Measurements from ENCODE around the gene MACF1.

MACF1 gene

DNA sequence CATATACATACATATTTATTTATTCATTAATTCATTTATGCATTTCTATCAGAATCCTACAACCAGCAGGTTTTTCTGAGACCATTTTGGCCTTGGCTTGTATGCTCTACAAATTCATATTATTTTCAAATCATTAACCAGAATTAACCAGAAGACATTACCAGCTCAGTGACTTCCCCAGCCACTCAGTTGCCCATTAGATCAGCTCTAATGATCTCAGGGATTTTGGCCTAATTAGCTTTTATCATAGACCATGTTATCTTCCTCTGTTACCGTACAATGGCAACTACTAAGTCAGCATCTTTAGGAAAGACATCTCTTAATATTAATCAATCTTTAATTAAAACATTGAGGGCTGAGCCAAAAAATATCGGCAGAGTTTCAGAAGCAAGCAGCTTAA, 196.6 kb downstream of the MACF1 start:
- DNase-seq, result no peak

GRCh38 chr1:39404876-39405275, 200.4 kb downstream of the MACF1 start:
- no peak for DNase-seq

GRCh38 chr1:39405358-39405757, 200.9 kb downstream of the MACF1 start:
- no peak for DNase-seq

GRCh38 chr1:39406533-39407450, 202.3 kb downstream of the MACF1 start:
- no peak for DNase-seq

GRCh38 chr1:39407510-39407895, 203.0 kb downstream of the MACF1 start:
- peak; percentile 33 for DNase-seq

- DNase-seq, result no peak
Measured at GRCh38 chr1:39407896-39408640, 203.6 kb downstream of the MACF1 start.

DNA sequence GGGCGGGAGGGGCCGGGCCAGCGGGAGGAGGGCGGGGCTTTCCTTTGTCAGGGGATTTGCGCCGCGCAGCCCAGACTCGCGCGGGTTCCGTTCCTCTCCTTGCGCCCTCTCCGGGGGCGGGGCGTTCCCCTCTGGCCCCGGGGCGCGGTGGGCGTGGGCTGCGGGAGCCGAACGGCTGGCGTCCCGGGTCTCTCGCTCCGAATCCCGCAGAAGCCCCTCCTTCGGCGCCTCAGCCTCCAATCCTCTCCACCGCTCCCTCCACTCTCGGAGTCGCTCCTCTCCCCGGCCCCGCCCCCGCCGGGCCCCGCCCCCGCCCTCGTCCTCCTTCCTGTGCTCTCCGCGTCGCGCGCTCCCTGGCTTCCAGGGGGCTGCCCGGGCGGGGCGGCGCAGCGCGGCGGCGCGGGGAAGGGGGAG, 204.2 kb downstream of the MACF1 start:
- DNase-seq, result peak; percentile 85

GRCh38 chr1:39409055-39409816, 204.7 kb downstream of the MACF1 start:
- peak; percentile 19 for DNase-seq

DNA sequence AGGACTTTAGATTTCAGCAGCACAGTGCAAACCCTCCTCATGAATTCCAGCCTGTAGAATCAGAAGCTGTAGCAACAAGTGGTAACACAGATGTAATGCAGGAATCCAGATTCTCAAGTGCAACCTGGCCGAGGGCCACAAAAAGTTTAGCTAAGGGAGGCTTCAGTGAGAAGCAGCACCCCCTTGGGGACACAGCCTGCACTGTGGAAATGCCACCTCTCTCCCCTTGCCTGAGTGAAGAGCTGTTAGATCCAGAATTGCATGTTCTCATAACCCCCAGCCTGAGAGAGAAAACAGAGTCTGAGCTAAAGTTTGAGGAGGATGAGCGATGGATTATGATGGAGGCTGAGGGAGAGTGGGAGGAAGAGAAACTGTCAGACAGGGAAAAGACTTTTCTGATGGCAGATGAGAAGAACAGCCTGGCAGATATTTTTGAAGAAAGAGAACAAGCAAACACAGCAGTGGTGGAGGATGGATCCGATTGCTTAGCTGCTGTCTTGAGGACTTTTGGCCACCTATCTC, 206.5 kb downstream of the MACF1 start:
- DNase-seq, result peak; percentile 38

DNA sequence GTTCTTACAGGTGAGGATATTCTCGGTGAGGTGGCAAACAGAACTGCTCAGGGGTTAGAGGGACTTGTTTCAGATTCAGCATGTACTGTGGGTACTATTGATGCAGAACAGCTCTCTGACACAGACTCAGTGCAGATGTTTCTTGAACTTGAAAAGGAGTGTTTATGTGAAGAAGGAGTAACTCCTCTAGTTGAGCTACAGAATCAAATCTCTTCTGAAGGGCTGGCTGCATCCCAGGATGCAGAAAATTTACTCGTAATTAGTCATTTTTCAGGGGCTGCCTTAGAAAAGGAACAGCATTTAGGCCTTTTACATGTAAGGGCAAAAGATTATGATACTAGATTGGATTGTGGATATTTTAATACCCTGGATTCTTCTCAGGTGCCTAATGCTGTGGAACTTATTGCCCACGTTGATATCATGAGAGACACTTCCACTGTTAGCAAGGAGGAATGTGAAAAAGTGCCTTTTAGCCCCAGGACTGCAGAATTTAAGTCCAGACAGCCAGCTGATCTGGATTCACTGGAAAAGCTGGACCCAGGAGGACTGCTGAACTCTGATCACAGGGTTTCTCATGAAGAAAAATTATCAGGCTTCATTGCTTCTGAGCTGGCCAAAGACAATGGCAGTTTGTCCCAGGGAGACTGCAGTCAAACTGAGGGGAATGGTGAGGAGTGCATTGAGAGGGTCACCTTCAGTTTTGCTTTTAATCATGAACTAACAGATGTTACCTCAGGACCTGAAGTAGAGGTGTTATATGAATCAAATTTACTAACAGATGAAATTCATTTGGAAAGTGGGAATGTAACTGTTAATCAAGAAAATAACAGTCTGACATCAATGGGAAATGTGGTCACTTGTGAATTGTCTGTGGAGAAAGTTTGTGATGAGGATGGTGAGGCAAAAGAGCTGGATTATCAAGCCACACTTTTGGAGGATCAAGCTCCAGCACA, 207.3 kb downstream of the MACF1 start:
- DNase-seq, result no peak

GRCh38 chr1:39412892-39413291, 208.4 kb downstream of the MACF1 start:
- no peak for DNase-seq

- no peak for DNase-seq
Measured at GRCh38 chr1:39413902-39414528, 209.5 kb downstream of the MACF1 start.

- no peak for DNase-seq
Measured at GRCh38 chr1:39415553-39415952, 211.1 kb downstream of the MACF1 start.

GRCh38 chr1:39416609-39417008, 212.1 kb downstream of the MACF1 start:
- DNase-seq, result no peak

GRCh38 chr1:39418236-39418635, 213.7 kb downstream of the MACF1 start:
- no peak for DNase-seq

DNA sequence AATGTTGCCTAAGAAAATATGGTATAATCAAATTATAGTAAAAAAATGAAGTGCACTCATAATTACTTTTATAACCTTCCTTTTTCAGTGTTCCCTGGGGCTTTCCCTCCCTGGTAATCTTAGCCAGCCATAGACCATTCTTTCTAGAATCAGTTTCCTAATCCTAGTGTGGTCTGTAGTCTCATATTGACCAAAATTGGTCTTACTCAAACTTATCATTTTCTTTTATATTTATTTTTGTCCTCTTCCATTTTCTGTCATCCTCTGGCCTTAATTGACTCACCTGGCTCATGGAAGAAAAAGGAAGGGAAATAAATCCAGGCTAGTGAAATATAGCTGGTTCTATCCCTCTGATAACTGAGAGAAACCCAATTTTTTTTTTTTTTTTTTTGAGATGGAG, 216.0 kb downstream of the MACF1 start:
- no peak for DNase-seq

DNA sequence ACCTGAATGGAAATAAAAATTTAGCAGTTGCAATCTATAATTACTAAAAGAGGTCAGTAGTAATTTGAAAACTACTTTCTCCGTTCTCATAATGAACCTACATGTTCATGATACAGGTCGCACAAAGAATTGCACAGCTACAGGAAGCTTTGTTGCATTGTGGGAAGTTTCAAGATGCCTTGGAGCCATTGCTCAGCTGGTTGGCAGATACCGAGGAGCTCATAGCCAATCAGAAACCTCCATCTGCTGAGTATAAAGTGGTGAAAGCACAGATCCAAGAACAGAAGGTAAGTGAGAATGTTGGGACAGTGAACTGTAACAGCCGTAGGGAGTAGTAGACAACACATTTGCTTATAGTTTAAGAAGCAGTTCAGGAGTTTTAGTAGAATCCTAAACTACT, 218.1 kb downstream of the MACF1 start:
- DNase-seq, result no peak

DNA sequence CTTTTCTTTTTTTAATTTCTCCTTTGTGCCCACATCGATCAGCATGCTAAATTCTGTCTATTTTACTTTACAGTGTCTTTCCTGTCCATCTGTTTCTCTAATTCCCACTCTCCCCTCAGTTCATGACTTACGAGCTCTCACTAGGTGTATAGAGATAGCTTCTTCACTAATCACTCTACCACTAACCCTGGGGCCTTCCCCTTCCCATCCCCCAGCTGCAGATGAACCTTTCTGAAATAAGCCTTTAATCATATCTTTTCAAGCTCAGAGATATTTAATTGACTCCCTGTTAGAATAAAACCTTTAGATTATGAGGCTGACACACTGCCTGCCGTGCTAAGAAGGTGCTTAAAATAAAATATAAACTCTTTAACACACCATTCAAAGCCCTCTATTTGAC, 220.7 kb downstream of the MACF1 start:
- DNase-seq, result no peak

GRCh38 chr1:39425634-39426033, 221.1 kb downstream of the MACF1 start:
- no peak for DNase-seq

GRCh38 chr1:39426346-39426745, 221.9 kb downstream of the MACF1 start:
- DNase-seq, result no peak

DNA sequence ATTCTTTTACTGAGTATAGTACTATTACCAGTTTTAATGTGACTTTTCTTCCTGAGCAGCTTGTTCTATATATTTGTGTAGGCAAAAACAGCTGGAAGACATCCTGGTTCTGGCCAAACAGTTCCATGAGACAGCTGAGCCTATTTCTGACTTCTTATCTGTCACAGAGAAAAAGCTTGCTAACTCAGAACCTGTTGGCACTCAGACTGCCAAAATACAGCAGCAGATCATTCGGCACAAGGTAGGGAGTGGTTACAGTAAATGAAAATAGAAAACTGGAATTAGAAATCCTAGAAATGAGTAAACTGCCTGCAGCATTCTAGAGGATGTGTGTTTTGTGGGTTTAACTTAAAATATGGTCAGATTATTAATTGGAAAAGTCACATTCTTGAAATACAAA, 222.9 kb downstream of the MACF1 start:
- no peak for DNase-seq
